H1 (cell line): ENCODE results near the gene CRB2. TPM values are rescaled to one million over a fixed set of nuclear protein-coding genes. Genes with fewer than 3 reads are reported as not detected.

Source experiments
- CTCF ChIA-PET: fragments of 300-600 bp; sonication (Branson Sonifier 250); formaldehyde crosslinking; loops from one replicate; lab custom pipeline; 2021; ENCODE audit not compliant: partially characterized antibody; lab: Charles Lee
- POLR2A ChIA-PET: fragments of 300-600 bp; sonication (Branson Sonifier 250); formaldehyde crosslinking; loops from one replicate; lab custom pipeline; 2021; ENCODE audit warnings: inconsistent platforms; ENCODE audit not compliant: partially characterized antibody; lab: Charles Lee
- DNase-seq, 2 experiments: peaks; one replicate each; pipeline versions ENCODE4 v3.0.0 to v3.0.0-alpha.2; 2010 to 2022; ENCODE audit warnings: low spot score in 2 of 2, low read depth in 1 of 2, mixed read lengths in 1 of 2
- FAIRE-seq: peaks from 2 replicates; lab custom pipeline; 2011; peaks lifted over from hg19 to GRCh38; lab: Jason Lieb, UNC
- H2AFZ ChIP-seq: 2 replicates; pipeline ENCODE4 v1.8.1; 2012; ENCODE audit warnings: low read length, inconsistent platforms
- H2AK5ac ChIP-seq: 2 replicates; pipeline ENCODE4 v1.6.1; 2013; ENCODE audit warnings: low read depth, low read length
- H2BK120ac ChIP-seq: replicated peaks from 2 replicates; pipeline ENCODE3; 2013; ENCODE audit warnings: low read depth, low read length, inconsistent platforms
- H2BK12ac ChIP-seq: 2 replicates; pipeline ENCODE4 v1.6.1; 2013; ENCODE audit warnings: low read depth, low read length
- H2BK15ac ChIP-seq: 2 replicates; pipeline ENCODE4 v1.6.1; 2013; ENCODE audit warnings: low read length
- H2BK20ac ChIP-seq: 2 replicates; pipeline ENCODE4 v1.6.1; 2013; ENCODE audit warnings: low read length
- H2BK5ac ChIP-seq: 2 replicates; pipeline ENCODE4 v1.6.1; 2013; ENCODE audit warnings: low read depth, low read length
- H3K14ac ChIP-seq: 2 replicates; pipeline ENCODE4 v1.6.1; 2013; ENCODE audit warnings: inconsistent platforms; ENCODE audit not compliant: insufficient read length
- H3K18ac ChIP-seq: 2 replicates; pipeline ENCODE4 v1.6.1; 2013; ENCODE audit warnings: low read length; ENCODE audit errors: extremely low read depth
- H3K23ac ChIP-seq: 2 replicates; pipeline ENCODE4 v1.6.1; 2013; ENCODE audit warnings: inconsistent platforms; ENCODE audit not compliant: insufficient read length
- H3K23me2 ChIP-seq: 2 replicates; pipeline ENCODE4 v1.6.1; 2013; ENCODE audit warnings: low read depth, low read length
- H3K27ac ChIP-seq: 2 replicates; pipeline ENCODE4 v1.6.1; 2011; ENCODE audit warnings: low read depth, low read length, inconsistent platforms
- H3K27me3 ChIP-seq, 4 experiments: replicated peaks in 1 of 4; 1 replicate in 1 of 4; 2 replicates in 3 of 4; pipeline versions ENCODE4 v1.6.1 to v1.8.1; 2011 to 2013; ENCODE audit warnings: low read length in 3 of 4, mild to moderate bottlenecking in 3 of 4, inconsistent platforms in 2 of 4, mixed read lengths in 2 of 4, moderate library complexity in 1 of 4; ENCODE audit not compliant: control insufficient read depth in 3 of 4, insufficient read depth in 3 of 4; ENCODE audit errors: extremely low read depth in 1 of 4
- H3K36me3 ChIP-seq, 4 experiments: 2 replicates each; pipeline versions ENCODE4 v1.6.1 to v1.8.1; 2011 to 2013; ENCODE audit warnings: mild to moderate bottlenecking in 4 of 4, low read length in 3 of 4, moderate library complexity in 2 of 4, control low read depth in 1 of 4, inconsistent platforms in 1 of 4; ENCODE audit not compliant: insufficient read depth in 4 of 4, control insufficient read depth in 2 of 4
- H3K4ac ChIP-seq: replicated peaks from 2 replicates; pipeline ENCODE3; 2013; ENCODE audit warnings: low read length, low read depth, mixed read lengths, inconsistent platforms; ENCODE audit not compliant: insufficient read length
- H3K4me1 ChIP-seq, 4 experiments: replicated peaks in 1 of 4; 1 replicate in 1 of 4; 2 replicates in 3 of 4; pipeline versions ENCODE4 v1.6.1 to v1.8.1; 2011 to 2013; ENCODE audit warnings: low read length in 3 of 4, inconsistent platforms in 2 of 4, mixed read lengths in 1 of 4; ENCODE audit not compliant: insufficient read depth in 4 of 4, control insufficient read depth in 3 of 4
- H3K4me2 ChIP-seq, 2 experiments: 2 replicates each; pipeline versions ENCODE4 v1.6.1 to v1.8.1; 2011 to 2013; ENCODE audit warnings: low read depth in 2 of 2, low read length in 2 of 2, control low read depth in 1 of 2, inconsistent platforms in 1 of 2, mild to moderate bottlenecking in 1 of 2; ENCODE audit not compliant: insufficient read depth in 1 of 2
- H3K4me3 ChIP-seq, 4 experiments: fragments of 200-600, 300-600 bp in 1 of 4; sonication (generic), shearing (Covaris generic), sonication (Bioruptor Twin) in 1 of 4; 2 replicates each; pipeline versions ENCODE4 v1.5.1 to v1.8.1; 2011 to 2016; ENCODE audit warnings: low read length in 4 of 4, low read depth in 3 of 4, control low read depth in 2 of 4, inconsistent platforms in 2 of 4, mild to moderate bottlenecking in 2 of 4, mixed read lengths in 1 of 4, moderate library complexity in 1 of 4; ENCODE audit not compliant: insufficient read depth in 2 of 4; ENCODE audit errors: extremely low read depth in 1 of 4
- H3K56ac ChIP-seq: replicated peaks from 2 replicates; pipeline ENCODE3; 2013; ENCODE audit warnings: low read depth, mild to moderate bottlenecking, mixed read lengths, low read length, inconsistent platforms; ENCODE audit not compliant: insufficient read length
- H3K79me1 ChIP-seq: 2 replicates; pipeline ENCODE4 v1.6.1; 2013; ENCODE audit warnings: low read depth, low read length, control low read depth
- H3K79me2 ChIP-seq, 2 experiments: 2 replicates each; pipeline versions ENCODE4 v1.6.1 to v1.8.1; 2012 to 2013; ENCODE audit warnings: low read length in 2 of 2, mild to moderate bottlenecking in 2 of 2, inconsistent platforms in 1 of 2; ENCODE audit not compliant: insufficient read depth in 2 of 2, control insufficient read depth in 1 of 2
- H3K9ac ChIP-seq, 4 experiments: replicated peaks in 1 of 4; 1 replicate in 1 of 4; 2 replicates in 3 of 4; pipeline versions ENCODE4 v1.6.1 to v1.8.1; 2011 to 2013; ENCODE audit warnings: low read depth in 3 of 4, low read length in 3 of 4, control low read depth in 2 of 4, mild to moderate bottlenecking in 2 of 4, moderate library complexity in 2 of 4, inconsistent platforms in 1 of 4; ENCODE audit errors: extremely low read depth in 1 of 4
- H3K9me3 ChIP-seq, 2 experiments: 2 replicates each; pipeline versions ENCODE4 v1.6.1 to v1.8.1; 2012 to 2013; ENCODE audit warnings: mild to moderate bottlenecking in 2 of 2, moderate library complexity in 2 of 2, control low read depth in 1 of 2, inconsistent platforms in 1 of 2, low read depth in 1 of 2, low read length in 1 of 2, mixed read lengths in 1 of 2; ENCODE audit not compliant: insufficient read depth in 2 of 2
- H4K20me1 ChIP-seq, 2 experiments: replicated peaks in 1 of 2; 2 replicates each; pipeline versions ENCODE3 to v1.8.1; 2011 to 2013; ENCODE audit warnings: inconsistent platforms in 2 of 2, low read length in 2 of 2, mild to moderate bottlenecking in 1 of 2; ENCODE audit not compliant: insufficient read depth in 2 of 2, control insufficient read depth in 1 of 2
- H4K5ac ChIP-seq: 2 replicates; pipeline ENCODE4 v1.6.1; 2013; ENCODE audit warnings: low read length, low read depth, mixed read lengths, inconsistent platforms; ENCODE audit not compliant: insufficient read length
- H4K8ac ChIP-seq: 2 replicates; pipeline ENCODE4 v1.8.0; 2013; ENCODE audit warnings: mild to moderate bottlenecking, moderate library complexity, low read length, inconsistent platforms; ENCODE audit not compliant: insufficient read depth; ENCODE audit errors: extremely low read depth
- H4K91ac ChIP-seq: replicated peaks from 2 replicates; pipeline ENCODE3; 2013; ENCODE audit warnings: low read length, mixed read lengths, inconsistent platforms; ENCODE audit not compliant: insufficient read length
- MAX ChIP-seq: IDR thresholded peaks from 2 replicates; pipeline ENCODE4 v1.6.1; 2012; ENCODE audit warnings: inconsistent platforms
- RAD21 ChIP-seq, 2 experiments: IDR thresholded peaks in 1 of 2; conservative IDR thresholded peaks in 1 of 2; 2 replicates each; pipeline ENCODE4 v1.6.1; 2011; ENCODE audit warnings: low read depth in 2 of 2, low read length in 2 of 2, improper control_type of control experiment in 1 of 2, inconsistent platforms in 1 of 2, mild to moderate bottlenecking in 1 of 2, moderate library complexity in 1 of 2
- SIX5 ChIP-seq: IDR thresholded peaks from 2 replicates; pipeline ENCODE4 v1.6.1; 2011; ENCODE audit warnings: mild to moderate bottlenecking, low read depth, low read length
- TBP ChIP-seq: IDR thresholded peaks from 2 replicates; pipeline ENCODE4 v1.6.1; 2011; ENCODE audit warnings: low read depth, low read length, improper control_type of control experiment
- WGBS, 2 experiments: shearing (Covaris generic) in 1 of 2; methylation state at CpG; one replicate each; pipeline versions ENCODE4 v1.1.6 to v1.1.7; 2013 to 2015; ENCODE audit warnings: low lambda C conversion rate in 2 of 2, mixed read lengths in 2 of 2, inconsistent platforms in 1 of 2, low coverage in 1 of 2, missing lambda C conversion rate in 1 of 2; ENCODE audit not compliant: insufficient replicate concordance in 2 of 2, insufficient coverage in 1 of 2, insufficient read length in 1 of 2; ENCODE audit errors: extremely low coverage in 1 of 2, missing lambda C conversion rate in 1 of 2; 5-methylcytosine and 5-hydroxymethylcytosine counted together
- polyA plus RNA-seq, 7 experiments: library from polyadenylated mRNA; depleted of rRNA in 3 of 7; stranded (reverse) in 5 of 7; unstranded in 2 of 7; fragments of >200 nt in 5 of 7; fragments of 200-250 nt in 2 of 7; gene quantifications; 1 replicate in 5 of 7; 2 replicates in 1 of 7; 4 replicates in 1 of 7; pipeline versions ENCODE4 v1.2.1 to v1.2.3, GENCODE V29; 2011 to 2013; ENCODE audit warnings: missing spikeins in 2 of 7, mixed read lengths in 2 of 7
- total RNA-seq: library from RNA; stranded (reverse); fragmentation: NEBNext Ultra II Directional; extraction: Animal tissue kit (Norgen Biotek cat#: 25700); gene quantifications from 2 replicates; pipeline ENCODE4 v1.2.1, GENCODE V29; 2021

CRB2 gene
- total and polyA plus RNA-seq, 2 of the 8 experiments (the other 6 are each of a cell fraction or from before 2014, with no cell fraction given) = 4.0 to 8.4 TPM

GRCh38 chr9:123423311-123423640 is 67.3 kb downstream of the CRB2 start:
- H3K36me3 ChIP-seq = no peaks in the 10 kb centered on the region
- H3K4ac ChIP-seq = no peak overlapping the region
- no peak overlapping the region for H2AK5ac ChIP-seq
- H3K79me2 ChIP-seq = no peaks in the 10 kb centered on the region
- H2BK20ac ChIP-seq = no peak overlapping the region; the same call in 1 of the 2 replicates
- no peak overlapping the region for H2BK120ac ChIP-seq
- no peak overlapping the region for H2BK15ac ChIP-seq
- no peak for FAIRE-seq
- no peak overlapping the region for H4K91ac ChIP-seq
- H3K4me3 ChIP-seq = no peak overlapping the region
- H4K20me1 ChIP-seq = no peaks in the 10 kb centered on the region
- no peak overlapping the region for H2AFZ ChIP-seq
- H3K18ac ChIP-seq = 0 out of 2 replicates have a peak overlapping the region, but pooled peaks have one; percentile 52
- H2BK12ac ChIP-seq = peak overlapping the region; percentile 69; the same call in 1 of the 2 replicates
- no peak overlapping the region for H3K14ac ChIP-seq
- H3K27me3 ChIP-seq = no peaks in the 10 kb centered on the region
- H3K23me2 ChIP-seq = no peaks in the 10 kb centered on the region
- 0 out of 4 replicates have a peak overlapping the region, but pooled peaks have one; percentile 20 to 36 for H3K4me2 ChIP-seq
- peaks cover 5 to 14% (median 11%) of the 10 kb centered on the region in 4 experiments for H3K4me1 ChIP-seq
- TF ChIP-seq MAX (peak; percentile 43; the same call in 1 of the 2 replicates), RAD21 (IDR thresholded peaks at IDR 0.05 in 1 of 2, conservative IDR thresholded peaks at IDR 0.05 in 1 of 2; ENCODE audit: low read depth in 2 of 2, low read length in 2 of 2) (no peak), SIX5 (no peak), TBP (no peak)
- no peaks in the 10 kb centered on the region for H3K9me3 ChIP-seq
- H2BK5ac ChIP-seq = no peak overlapping the region
- no peak overlapping the region for H3K9ac ChIP-seq
- H3K56ac ChIP-seq = no peak overlapping the region
- ChIA-PET CTCF (interaction anchor here (1.1 to 5.9 kb wide), 8 partner anchors 13 to 122 kb away, joined by 3 to 64 read pairs (median 6); no protein-coding TSS in a partner anchor), POLR2A (interaction anchor here (0.7 kb wide), 1 partner anchor 9 kb away, joined by 4 read pairs; no protein-coding TSS in a partner anchor)
- no peak for DNase-seq
- 86% methylated on average over 8 of the region's 8 CpGs; no CpG with 5 or more reads in 1 of the 2 experiments for WGBS, 2 experiments
- no peak overlapping the region for H4K5ac ChIP-seq
- no peak overlapping the region for H3K23ac ChIP-seq
- H3K27ac ChIP-seq = no peak overlapping the region
- H3K79me1 ChIP-seq = no peaks in the 10 kb centered on the region
- H4K8ac ChIP-seq = no peak overlapping the region
